Inflammatory macrophage treated with lipopolysaccharide for 4 hours (primary cell): ENCODE results near the gene LRIG3.

Source experiments
- DNase-seq: peaks from one replicate; pipeline ENCODE4 v3.0.0-alpha.2; 2020

The LRIG3 gene

DNA sequence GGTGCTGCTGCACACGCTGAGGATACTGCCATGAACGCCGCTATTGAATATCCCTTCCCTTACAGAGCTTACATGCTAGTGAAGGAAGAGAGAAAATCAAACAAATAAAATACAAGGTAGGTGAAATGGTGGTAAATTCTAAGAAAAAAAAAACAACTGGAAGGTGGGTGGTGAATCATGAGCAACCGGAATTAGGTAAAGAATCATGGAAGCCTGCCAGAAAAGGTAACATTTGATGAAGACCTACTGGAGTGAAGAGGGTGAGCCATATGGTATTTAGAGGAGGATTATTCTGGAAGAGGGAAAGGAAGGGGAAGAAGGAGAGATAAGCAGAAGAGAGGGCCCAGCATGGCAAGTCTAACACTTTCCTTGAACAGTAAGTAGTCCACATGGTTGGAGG lies 76.1 kb downstream of the LRIG3 start:
- no peak for DNase-seq

- DNase-seq = no peak
These were observed 79.1 kb downstream of the LRIG3 start for GRCh38 chr12:58841058-58841798.

GRCh38 chr12:58833853-58834252 lies 86.5 kb downstream of the LRIG3 start:
- DNase-seq = no peak

GRCh38 chr12:58832920-58833319 lies 87.4 kb downstream of the LRIG3 start:
- no peak for DNase-seq
